ENCODE results near the gene PIK3R6.

Gene PIK3R6

GRCh38 chr17:8900207-8900606 lies 32.7 kb upstream of the PIK3R6 start:
- H3K4me1 Mint-ChIP-seq (ENCODE audit: low read depth): peaks cover 72% of the 10 kb centered on the region
- no peaks in the 10 kb centered on the region for H3K27me3 Mint-ChIP-seq
- peaks cover 80% of the 10 kb centered on the region for H3K36me3 Mint-ChIP-seq (ENCODE audit: low read depth)
- peak overlapping the region; percentile 74 for H3K27ac Mint-ChIP-seq
- H3K4me3 Mint-ChIP-seq: peak overlapping the region; percentile 19
- DNase-seq: no peak
- no peaks in the 10 kb centered on the region for H3K9me3 Mint-ChIP-seq

DNA sequence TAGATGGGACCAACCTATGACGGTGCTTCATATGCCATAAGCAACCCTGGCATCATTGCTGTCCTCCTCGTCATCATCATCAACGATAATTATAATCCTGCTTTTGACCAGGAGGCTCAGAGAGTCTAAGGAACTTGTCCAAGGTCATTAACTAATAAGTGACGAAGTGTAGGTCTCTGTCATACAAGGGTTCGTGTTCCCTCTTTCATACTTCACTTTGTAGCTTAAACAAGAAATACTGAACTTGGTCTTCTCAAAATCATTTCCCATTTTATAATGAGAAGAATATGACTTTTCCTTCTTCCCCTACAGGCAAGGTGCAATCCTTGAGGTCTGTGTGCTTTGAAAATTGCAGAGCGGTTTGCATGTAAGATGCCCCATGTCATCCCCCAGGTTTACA lies 31.2 kb upstream of the PIK3R6 start:
- no peak for DNase-seq
- H3K4me3 Mint-ChIP-seq: peak overlapping the region; percentile 30
- peaks cover 77% of the 10 kb centered on the region for H3K4me1 Mint-ChIP-seq (ENCODE audit: low read depth)
- H3K9me3 Mint-ChIP-seq: no peaks in the 10 kb centered on the region
- peaks cover 72% of the 10 kb centered on the region for H3K36me3 Mint-ChIP-seq (ENCODE audit: low read depth)
- peak overlapping the region; percentile 79 for H3K27ac Mint-ChIP-seq
- no peaks in the 10 kb centered on the region for H3K27me3 Mint-ChIP-seq

DNA sequence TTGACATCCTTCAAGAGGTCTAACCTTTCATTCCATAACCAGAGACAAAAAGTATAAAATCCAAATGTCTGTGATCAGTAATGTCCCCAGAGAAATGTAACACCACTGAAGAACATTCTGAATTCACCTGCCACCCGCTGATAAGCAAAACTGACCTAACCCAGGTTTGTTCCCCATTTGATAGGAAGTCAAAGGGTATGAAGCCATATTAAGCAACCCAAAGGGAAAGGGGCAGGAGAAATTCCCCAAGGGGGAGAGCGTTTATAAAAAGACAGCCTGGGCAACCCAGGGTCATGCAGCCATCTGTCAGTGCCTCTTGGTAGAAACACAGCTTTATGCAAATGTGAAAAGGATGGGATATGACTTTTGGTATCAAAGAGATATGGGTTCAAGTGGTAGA lies 30.7 kb upstream of the PIK3R6 start:
- peaks cover 75% of the 10 kb centered on the region for H3K36me3 Mint-ChIP-seq (ENCODE audit: low read depth)
- H3K4me1 Mint-ChIP-seq (ENCODE audit: low read depth): peaks cover 80% of the 10 kb centered on the region
- no peaks in the 10 kb centered on the region for H3K9me3 Mint-ChIP-seq
- no peak for DNase-seq
- H3K27ac Mint-ChIP-seq: peak overlapping the region; percentile 0
- no peaks in the 10 kb centered on the region for H3K27me3 Mint-ChIP-seq
- H3K4me3 Mint-ChIP-seq: no peak overlapping the region

GRCh38 chr17:8896641-8897635 lies 29.5 kb upstream of the PIK3R6 start:
- no peak for DNase-seq
- Mint-ChIP-seq H3K27me3 (no peaks in the 10 kb centered on the region), H3K9me3 (no peaks in the 10 kb centered on the region), H3K36me3 (ENCODE audit: low read depth) (peaks cover 84% of the 10 kb centered on the region), H3K4me3 (no peak overlapping the region), H3K4me1 (ENCODE audit: low read depth) (peaks cover 90% of the 10 kb centered on the region), H3K27ac (peak overlapping the region; percentile 31)

DNA sequence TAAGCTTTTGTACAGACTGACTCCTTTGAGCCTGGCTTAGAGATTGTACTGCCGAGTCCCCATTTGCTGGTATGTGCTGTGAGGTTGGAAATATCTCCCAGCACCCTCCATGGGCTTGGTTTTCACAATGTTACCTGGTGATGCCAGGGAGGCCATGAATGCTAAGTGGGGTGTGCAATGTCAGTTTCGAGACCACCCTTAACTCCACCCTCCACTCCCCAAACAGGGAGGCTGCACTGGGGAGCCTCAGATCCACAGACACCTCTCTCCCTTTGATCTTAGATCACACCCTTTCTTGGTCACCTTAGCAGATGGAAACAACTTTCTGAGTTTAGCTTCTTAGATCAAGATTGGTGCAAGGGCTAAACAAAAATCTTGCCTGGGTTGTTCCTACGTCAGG lies 28.6 kb upstream of the PIK3R6 start:
- Mint-ChIP-seq H3K4me3 (no peak overlapping the region), H3K4me1 (ENCODE audit: low read depth) (peaks cover 84% of the 10 kb centered on the region), H3K27ac (peak overlapping the region; percentile 31), H3K36me3 (ENCODE audit: low read depth) (peaks cover 81% of the 10 kb centered on the region), H3K9me3 (no peaks in the 10 kb centered on the region), H3K27me3 (no peaks in the 10 kb centered on the region)
- DNase-seq: no peak

DNA sequence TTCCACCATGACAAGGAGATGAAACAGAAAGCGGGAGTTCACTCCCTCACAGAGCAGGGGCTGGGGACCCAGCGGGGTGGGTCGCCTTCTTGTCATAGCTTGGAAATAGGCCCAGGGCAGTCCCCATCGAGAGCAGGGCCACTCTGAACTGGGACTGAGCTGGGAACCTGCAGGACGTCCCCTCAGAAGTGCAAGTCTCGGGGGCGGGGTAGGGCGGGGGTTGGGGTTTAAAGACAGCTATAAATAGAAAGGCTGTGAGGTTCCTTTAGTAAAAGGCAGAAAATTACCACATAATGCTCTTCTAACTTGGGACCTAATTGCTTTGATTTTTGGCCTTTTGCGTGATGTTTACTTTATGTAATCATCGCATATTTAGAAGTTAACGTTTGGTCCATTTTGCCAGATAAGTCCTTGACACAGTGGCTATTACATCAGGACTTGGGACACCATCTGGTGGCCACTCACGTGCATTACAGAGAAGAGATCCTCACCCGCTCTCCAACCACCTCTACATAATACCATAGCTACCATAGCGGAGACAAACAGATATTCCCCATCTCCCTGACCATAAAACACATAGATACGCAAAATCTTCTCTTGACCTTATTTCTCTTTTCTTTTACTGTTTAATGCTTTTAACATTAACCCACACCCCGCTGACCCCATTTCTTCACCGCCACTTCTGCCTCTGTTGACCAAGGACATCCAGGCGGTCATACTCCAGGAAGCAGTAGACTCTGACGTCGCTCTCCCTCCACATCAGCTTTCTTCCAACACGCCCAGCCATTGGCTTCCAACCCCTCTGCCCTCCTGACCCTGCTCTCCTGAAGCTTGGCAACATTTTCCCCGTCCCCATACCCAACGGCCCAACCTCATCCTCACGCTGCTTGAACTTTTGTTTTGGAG lies 27.5 kb upstream of the PIK3R6 start:
- H3K4me3 Mint-ChIP-seq: no peak overlapping the region
- no peaks in the 10 kb centered on the region for H3K9me3 Mint-ChIP-seq
- no peaks in the 10 kb centered on the region for H3K27me3 Mint-ChIP-seq
- DNase-seq: peak; percentile 55
- H3K27ac Mint-ChIP-seq: no peak overlapping the region
- peaks cover 76% of the 10 kb centered on the region for H3K36me3 Mint-ChIP-seq (ENCODE audit: low read depth)
- peaks cover 72% of the 10 kb centered on the region for H3K4me1 Mint-ChIP-seq (ENCODE audit: low read depth)

GRCh38 chr17:8894202-8894671 lies 26.8 kb upstream of the PIK3R6 start:
- Mint-ChIP-seq H3K36me3 (ENCODE audit: low read depth) (peaks cover 80% of the 10 kb centered on the region), H3K4me3 (no peak overlapping the region), H3K9me3 (no peaks in the 10 kb centered on the region)

GRCh38 chr17:8893621-8894201 lies 26.2 kb upstream of the PIK3R6 start:
- Mint-ChIP-seq H3K27me3 (no peaks in the 10 kb centered on the region), H3K27ac (peak overlapping the region; percentile 22), H3K4me3 (no peak overlapping the region), H3K4me1 (ENCODE audit: low read depth) (peaks cover 61% of the 10 kb centered on the region), H3K36me3 (ENCODE audit: low read depth) (peaks cover 79% of the 10 kb centered on the region), H3K9me3 (no peaks in the 10 kb centered on the region)
- peak; percentile 25 for DNase-seq

More at GRCh38 chr17:8894202-8894671, 26.8 kb upstream of the PIK3R6 start:
- H3K27me3 Mint-ChIP-seq: no peaks in the 10 kb centered on the region
- peaks cover 66% of the 10 kb centered on the region for H3K4me1 Mint-ChIP-seq (ENCODE audit: low read depth)
- no peak overlapping the region for H3K27ac Mint-ChIP-seq
- DNase-seq: peak; percentile 28

DNA sequence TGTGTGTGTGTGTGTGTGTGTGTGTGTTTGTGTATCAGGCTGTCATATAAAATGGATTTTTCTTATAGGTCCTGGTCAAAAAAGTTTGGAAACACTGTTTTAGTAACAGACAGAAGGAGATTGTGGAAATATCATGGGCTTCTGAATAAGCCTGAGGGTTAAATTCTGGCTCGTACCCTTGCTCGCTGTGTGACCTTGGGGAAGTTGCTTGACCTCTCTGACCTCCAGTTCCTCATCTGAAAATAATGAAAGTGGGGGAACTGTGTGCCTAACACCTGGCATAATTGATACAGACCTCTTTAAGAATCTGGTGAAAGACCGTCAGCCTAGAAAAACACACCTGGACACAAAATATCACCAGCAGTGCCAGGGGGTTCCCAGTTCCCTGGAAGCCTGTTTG lies 25.6 kb upstream of the PIK3R6 start:
- H3K9me3 Mint-ChIP-seq: no peaks in the 10 kb centered on the region
- DNase-seq: no peak
- no peaks in the 10 kb centered on the region for H3K27me3 Mint-ChIP-seq
- peaks cover 54% of the 10 kb centered on the region for H3K4me1 Mint-ChIP-seq (ENCODE audit: low read depth)
- H3K4me3 Mint-ChIP-seq: no peak overlapping the region
- H3K36me3 Mint-ChIP-seq (ENCODE audit: low read depth): peaks cover 74% of the 10 kb centered on the region
- peak overlapping the region; percentile 27 for H3K27ac Mint-ChIP-seq

GRCh38 chr17:8892338-8892690 lies 24.8 kb upstream of the PIK3R6 start:
- no peak for DNase-seq
- Mint-ChIP-seq H3K4me3 (no peak overlapping the region), H3K27me3 (no peaks in the 10 kb centered on the region), H3K4me1 (ENCODE audit: low read depth) (peaks cover 47% of the 10 kb centered on the region), H3K9me3 (no peaks in the 10 kb centered on the region), H3K36me3 (ENCODE audit: low read depth) (peaks cover 71% of the 10 kb centered on the region), H3K27ac (peak overlapping the region; percentile 27)

DNA sequence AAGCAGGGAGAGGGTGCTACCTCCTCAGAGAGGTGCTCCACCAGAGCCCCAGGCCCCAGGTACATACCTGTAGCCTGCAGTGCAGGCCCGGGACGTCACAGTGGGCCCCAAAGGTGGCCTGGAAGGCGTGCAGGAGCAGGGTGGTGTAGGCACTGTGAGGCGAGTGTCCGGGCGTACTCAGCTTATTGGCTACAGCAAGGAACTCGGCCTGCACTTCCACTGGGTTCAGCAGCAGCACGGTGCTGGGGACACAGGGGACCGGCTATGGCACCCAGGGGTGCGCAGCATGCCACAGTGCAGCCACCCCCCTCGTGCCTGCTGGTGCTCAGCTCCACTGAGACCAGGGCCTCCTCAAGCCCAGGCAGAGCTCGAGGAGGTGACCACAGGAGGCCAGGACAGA lies 23.2 kb upstream of the PIK3R6 start:
- no peak overlapping the region for H3K4me3 Mint-ChIP-seq
- H3K36me3 Mint-ChIP-seq (ENCODE audit: low read depth): peaks cover 72% of the 10 kb centered on the region
- H3K27ac Mint-ChIP-seq: peak overlapping the region; percentile 23
- H3K9me3 Mint-ChIP-seq: no peaks in the 10 kb centered on the region
- H3K27me3 Mint-ChIP-seq: no peaks in the 10 kb centered on the region
- H3K4me1 Mint-ChIP-seq (ENCODE audit: low read depth): peaks cover 30% of the 10 kb centered on the region
- DNase-seq: no peak

GRCh38 chr17:8889458-8890210 lies 22.2 kb upstream of the PIK3R6 start:
- H3K27me3 Mint-ChIP-seq: no peaks in the 10 kb centered on the region
- peaks cover 21% of the 10 kb centered on the region for H3K4me1 Mint-ChIP-seq (ENCODE audit: low read depth)
- H3K4me3 Mint-ChIP-seq: no peak overlapping the region
- DNase-seq: no peak
- peaks cover 65% of the 10 kb centered on the region for H3K36me3 Mint-ChIP-seq (ENCODE audit: low read depth)
- no peak overlapping the region for H3K27ac Mint-ChIP-seq
- no peaks in the 10 kb centered on the region for H3K9me3 Mint-ChIP-seq

DNA sequence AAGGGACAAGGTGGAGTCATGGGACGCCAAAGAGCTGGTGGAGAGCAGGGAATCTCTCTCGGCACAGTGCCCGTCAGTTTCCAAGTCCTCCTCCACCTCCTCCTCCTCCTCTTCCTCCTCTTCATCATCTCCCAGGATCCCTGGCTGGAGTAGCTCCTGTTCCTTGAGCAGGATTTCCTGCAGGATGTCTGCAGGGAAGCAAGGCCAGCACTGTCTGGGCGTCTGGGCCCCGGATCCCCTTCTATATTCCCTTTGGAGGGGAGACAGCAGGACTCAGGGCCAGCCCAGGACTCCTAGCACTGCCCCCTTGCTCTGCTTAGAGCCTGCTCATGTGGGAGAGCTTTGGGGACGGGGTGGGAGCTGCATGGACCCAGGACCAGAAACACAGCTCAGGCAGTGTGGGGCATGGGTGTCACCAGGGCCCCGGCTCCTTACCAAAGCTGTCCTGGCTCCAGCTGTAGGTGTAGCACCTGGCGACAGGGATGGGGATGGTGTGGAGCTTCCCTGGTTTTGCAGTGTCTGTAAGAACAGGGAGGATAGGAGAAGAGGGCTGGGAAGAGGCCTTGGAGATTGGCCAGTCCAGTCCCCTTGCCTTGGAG lies 21.3 kb upstream of the PIK3R6 start:
- peak overlapping the region; percentile 5 for H3K27ac Mint-ChIP-seq
- no peak for DNase-seq
- H3K4me1 Mint-ChIP-seq (ENCODE audit: low read depth): peaks cover 17% of the 10 kb centered on the region
- H3K27me3 Mint-ChIP-seq: no peaks in the 10 kb centered on the region
- no peaks in the 10 kb centered on the region for H3K9me3 Mint-ChIP-seq
- H3K36me3 Mint-ChIP-seq (ENCODE audit: low read depth): peaks cover 70% of the 10 kb centered on the region
- H3K4me3 Mint-ChIP-seq: no peak overlapping the region

Data from activated T-cell treated with anti-CD3 and anti-CD28 coated beads, Interleukin-2, amount 50 U/mL, for 24 hours (primary cell).